WTC11 (cell line): Measurements from ENCODE around the gene ORM1. TPM values are rescaled to one million over a fixed set of nuclear protein-coding genes. Genes with fewer than 3 reads are reported as not detected.

Source experiments
- ATAC-seq: fragments of 200-7000 bp; cut with Tn5 transposase; 2 replicates; pipeline ENCODE4 v1.10.0; 2021; ENCODE audit warnings: mild to moderate bottlenecking, moderate library complexity
- CTCF ChIA-PET: fragments of 300-600 bp; sonication (Branson Sonifier 250); formaldehyde crosslinking; loops from one replicate; lab custom pipeline; 2021; ENCODE audit warnings: antibody characterized with exemption; lab: Charles Lee
- POLR2A ChIA-PET: fragments of 350-600 bp; sonication (Branson Sonifier 250); formaldehyde crosslinking; loops from one replicate; lab custom pipeline; 2021; ENCODE audit warnings: antibody characterized with exemption; lab: Charles Lee
- DNase-seq: peaks from one replicate; pipeline ENCODE4 v3.0.0; 2021; ENCODE audit warnings: low spot score
- H3K27ac Mint-ChIP-seq: 2 replicates; pipeline ENCODE4 v1.8.0; 2021; ENCODE audit warnings: mixed read lengths
- H3K27me3 Mint-ChIP-seq: 2 replicates; pipeline ENCODE4 v1.8.0; 2021; ENCODE audit warnings: low read depth, mild to moderate bottlenecking, moderate library complexity, mixed read lengths
- H3K36me3 Mint-ChIP-seq: 2 replicates; pipeline ENCODE4 v1.8.0; 2021; ENCODE audit warnings: mixed read lengths
- H3K4me1 Mint-ChIP-seq: 2 replicates; pipeline ENCODE4 v1.8.0; 2022; ENCODE audit warnings: mixed read lengths
- H3K4me3 Mint-ChIP-seq: 2 replicates; pipeline ENCODE4 v1.8.0; 2021; ENCODE audit warnings: mild to moderate bottlenecking, moderate library complexity, mixed read lengths
- H3K9me3 Mint-ChIP-seq: 2 replicates; pipeline ENCODE4 v1.8.0; 2021; ENCODE audit warnings: mixed read lengths
- IRF2 ChIP-seq: sonication (generic); formaldehyde crosslinking; IDR thresholded peaks from 2 replicates; pipeline ENCODE4 v1.8.0; 2022; ENCODE audit warnings: low read depth, missing genetic modification reagents, borderline replicate concordance
- NFATC4 ChIP-seq: fragments of 250-450 bp; sonication (Bioruptor Pico); IDR thresholded peaks from 2 replicates; pipeline ENCODE4 v1.9.0; 2021; ENCODE audit warnings: mild to moderate bottlenecking
- NFYB ChIP-seq: sonication (generic); formaldehyde crosslinking; conservative IDR thresholded peaks from 2 replicates; pipeline ENCODE4 v1.8.0; 2022; ENCODE audit warnings: low read depth, missing genetic modification reagents
- NR2C2 ChIP-seq: sonication (generic); formaldehyde crosslinking; IDR thresholded peaks from 2 replicates; pipeline ENCODE4 v1.8.0; 2022; ENCODE audit warnings: mild to moderate bottlenecking, missing genetic modification reagents
- NR3C1 ChIP-seq: sonication (generic); formaldehyde crosslinking; conservative IDR thresholded peaks from 2 replicates; pipeline ENCODE4 v1.8.1; 2023; ENCODE audit warnings: low read depth, mild to moderate bottlenecking, missing genetic modification reagents
- PRRX2 ChIP-seq: fragments of 250-450 bp; sonication (Bioruptor Pico); IDR thresholded peaks from 2 replicates; pipeline ENCODE4 v1.8.0; 2021; ENCODE audit warnings: mild to moderate bottlenecking
- SMAD3 ChIP-seq: sonication (generic); formaldehyde crosslinking; IDR thresholded peaks from 2 replicates; pipeline ENCODE4 v1.8.0; 2022; ENCODE audit warnings: missing genetic modification reagents, mild to moderate bottlenecking, borderline replicate concordance
- TCF7 ChIP-seq: sonication (generic); formaldehyde crosslinking; IDR thresholded peaks from 2 replicates; pipeline ENCODE4 v1.8.0; 2022; ENCODE audit warnings: mild to moderate bottlenecking, low read depth, missing genetic modification reagents, moderate library complexity
- TEAD4 ChIP-seq: sonication (generic); formaldehyde crosslinking; IDR thresholded peaks from 2 replicates; pipeline ENCODE4 v1.8.0; 2022; ENCODE audit warnings: mild to moderate bottlenecking, missing genetic modification reagents
- total RNA-seq: library from RNA; stranded (reverse); gene quantifications from 3 replicates; pipeline ENCODE4 v1.2.3, GENCODE V29; 2021
- TF ChIP-seq, protein P1 (sequence below): fragments of 250-450 bp; sonication (Bioruptor Pico); conservative IDR thresholded peaks from 2 replicates; pipeline ENCODE4 v1.9.0; 2021; ENCODE audit warnings: mild to moderate bottlenecking
- TF ChIP-seq, protein P2 (sequence below): sonication (generic); formaldehyde crosslinking; IDR thresholded peaks from 2 replicates; pipeline ENCODE4 v1.8.1; 2023; ENCODE audit warnings: mild to moderate bottlenecking, missing genetic modification reagents, borderline replicate concordance
- TF ChIP-seq, protein P3 (sequence below): sonication (generic); formaldehyde crosslinking; conservative IDR thresholded peaks from 2 replicates; pipeline ENCODE4 v1.8.1; 2022; ENCODE audit warnings: mild to moderate bottlenecking, missing genetic modification reagents
- TF ChIP-seq, protein P4 (sequence below): sonication (generic); formaldehyde crosslinking; IDR thresholded peaks from 2 replicates; pipeline ENCODE4 v1.8.1; 2022; ENCODE audit warnings: mild to moderate bottlenecking, moderate library complexity, missing genetic modification reagents
- TF ChIP-seq, protein P5 (sequence below): fragments of 250-450 bp; sonication (Bioruptor Pico); IDR thresholded peaks from 2 replicates; pipeline ENCODE4 v1.9.0; 2021; ENCODE audit warnings: mild to moderate bottlenecking, borderline replicate concordance
- TF ChIP-seq, protein P6 (sequence below): sonication (generic); formaldehyde crosslinking; IDR thresholded peaks from 2 replicates; pipeline ENCODE4 v1.8.0; 2022; ENCODE audit warnings: mild to moderate bottlenecking, missing genetic modification reagents

The ORM1 gene
- total RNA-seq, 1 experiment from 2014 or later, result 3.9 TPM

DNA sequence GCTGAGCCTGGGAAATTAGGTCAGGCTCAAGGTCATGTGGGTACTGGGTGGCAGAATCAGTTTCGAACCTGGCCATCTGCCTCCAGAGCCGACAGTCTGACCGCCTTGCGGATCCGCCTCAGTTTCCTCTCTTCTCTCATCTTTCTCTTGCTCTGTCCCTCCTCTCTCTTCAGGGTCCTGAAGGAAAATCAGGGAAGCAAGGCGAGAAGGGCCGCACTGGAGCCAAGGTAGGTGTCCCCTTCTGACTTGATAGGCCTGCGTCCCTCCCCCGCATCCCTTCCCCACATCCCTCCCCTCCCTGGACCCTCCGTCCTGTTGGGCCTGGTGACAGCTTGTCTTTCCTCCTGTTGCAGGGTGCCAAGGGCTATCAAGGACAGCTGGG lies 40.8 kb upstream of the ORM1 start (continued):
- no peak for TF ChIP-seq NFYB (CRISPR knock-in tag)
- no peak for TF ChIP-seq TEAD4 (CRISPR knock-in tag)

DNA sequence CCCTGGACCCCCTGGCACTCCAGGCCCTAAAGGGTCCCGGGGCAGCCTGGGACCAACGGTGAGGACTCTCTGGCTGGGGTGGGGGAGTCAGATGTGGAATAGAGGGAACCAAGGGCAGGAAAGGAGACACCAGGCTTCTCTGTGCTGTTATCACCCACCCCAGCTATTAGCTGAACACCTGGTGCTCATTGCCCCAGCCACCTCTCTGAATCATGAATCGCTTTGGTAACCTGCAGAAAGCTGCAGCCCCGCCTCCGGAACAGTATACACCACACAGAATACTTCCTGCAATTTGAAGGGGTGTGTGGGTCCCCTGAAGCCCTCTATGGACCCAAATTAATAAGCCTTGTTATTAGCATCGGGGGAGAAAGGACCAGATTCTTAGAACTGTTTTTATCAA lies 40.4 kb upstream of the ORM1 start:
- no peak for DNase-seq
- TF ChIP-seq PRRX2 (CRISPR knock-in tag), result no peak
- no peak for TF ChIP-seq SMAD3
- TF ChIP-seq, protein P1, sequence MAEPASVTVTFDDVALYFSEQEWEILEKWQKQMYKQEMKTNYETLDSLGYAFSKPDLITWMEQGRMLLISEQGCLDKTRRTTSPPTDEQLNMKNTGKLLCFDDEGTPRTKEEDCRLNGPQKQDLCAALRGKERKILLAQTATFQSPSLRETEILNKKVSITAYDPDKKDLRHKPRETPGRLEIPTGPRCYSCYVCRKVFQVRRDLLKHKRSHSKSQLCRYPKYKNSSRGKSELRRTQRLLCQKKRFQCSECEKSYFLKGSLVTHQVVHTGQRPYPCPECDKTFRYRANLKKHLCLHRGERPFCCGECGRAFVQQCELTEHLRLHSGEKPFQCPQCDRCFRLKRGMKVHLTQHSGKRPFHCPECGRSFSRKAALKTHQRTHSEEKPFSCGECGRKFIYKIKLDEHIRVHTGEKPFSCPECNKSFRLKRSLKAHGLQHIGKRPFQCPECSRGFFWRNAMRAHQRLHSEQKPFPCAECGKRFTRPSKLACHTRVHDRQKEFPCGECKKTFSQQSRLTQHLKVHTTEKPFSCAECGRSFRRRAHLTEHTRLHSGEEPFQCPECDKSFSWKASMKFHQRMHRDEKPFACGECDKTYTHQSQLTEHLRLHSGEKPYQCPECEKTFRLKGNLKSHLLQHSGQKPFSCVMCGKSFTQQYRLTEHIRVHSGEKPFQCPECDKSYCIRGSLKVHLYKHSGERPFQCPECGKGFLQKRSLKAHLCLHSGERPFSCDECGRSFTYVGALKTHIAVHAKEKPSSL (CRISPR knock-in tag), result no peak
- no peak for TF ChIP-seq NFATC4
- TF ChIP-seq, protein P2, sequence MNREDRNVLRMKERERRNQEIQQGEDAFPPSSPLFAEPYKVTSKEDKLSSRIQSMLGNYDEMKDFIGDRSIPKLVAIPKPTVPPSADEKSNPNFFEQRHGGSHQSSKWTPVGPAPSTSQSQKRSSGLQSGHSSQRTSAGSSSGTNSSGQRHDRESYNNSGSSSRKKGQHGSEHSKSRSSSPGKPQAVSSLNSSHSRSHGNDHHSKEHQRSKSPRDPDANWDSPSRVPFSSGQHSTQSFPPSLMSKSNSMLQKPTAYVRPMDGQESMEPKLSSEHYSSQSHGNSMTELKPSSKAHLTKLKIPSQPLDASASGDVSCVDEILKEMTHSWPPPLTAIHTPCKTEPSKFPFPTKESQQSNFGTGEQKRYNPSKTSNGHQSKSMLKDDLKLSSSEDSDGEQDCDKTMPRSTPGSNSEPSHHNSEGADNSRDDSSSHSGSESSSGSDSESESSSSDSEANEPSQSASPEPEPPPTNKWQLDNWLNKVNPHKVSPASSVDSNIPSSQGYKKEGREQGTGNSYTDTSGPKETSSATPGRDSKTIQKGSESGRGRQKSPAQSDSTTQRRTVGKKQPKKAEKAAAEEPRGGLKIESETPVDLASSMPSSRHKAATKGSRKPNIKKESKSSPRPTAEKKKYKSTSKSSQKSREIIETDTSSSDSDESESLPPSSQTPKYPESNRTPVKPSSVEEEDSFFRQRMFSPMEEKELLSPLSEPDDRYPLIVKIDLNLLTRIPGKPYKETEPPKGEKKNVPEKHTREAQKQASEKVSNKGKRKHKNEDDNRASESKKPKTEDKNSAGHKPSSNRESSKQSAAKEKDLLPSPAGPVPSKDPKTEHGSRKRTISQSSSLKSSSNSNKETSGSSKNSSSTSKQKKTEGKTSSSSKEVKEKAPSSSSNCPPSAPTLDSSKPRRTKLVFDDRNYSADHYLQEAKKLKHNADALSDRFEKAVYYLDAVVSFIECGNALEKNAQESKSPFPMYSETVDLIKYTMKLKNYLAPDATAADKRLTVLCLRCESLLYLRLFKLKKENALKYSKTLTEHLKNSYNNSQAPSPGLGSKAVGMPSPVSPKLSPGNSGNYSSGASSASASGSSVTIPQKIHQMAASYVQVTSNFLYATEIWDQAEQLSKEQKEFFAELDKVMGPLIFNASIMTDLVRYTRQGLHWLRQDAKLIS (CRISPR knock-in tag), result no peak
- no peak for TF ChIP-seq NR3C1
- TF ChIP-seq, all 79 proteins: peak for 0
- Mint-ChIP-seq H3K36me3 (peaks cover 9% of the 10 kb centered on the region), H3K27ac (no peak overlapping the region), H3K27me3 (no peaks in the 10 kb centered on the region), H3K9me3 (peaks cover 7% of the 10 kb centered on the region; the same call in 1 of the 2 replicates), H3K4me1 (no peaks in the 10 kb centered on the region), H3K4me3 (no peak overlapping the region)
- no peak for ATAC-seq
- POLR2A ChIA-PET, result no interaction called here
- CTCF ChIA-PET, result interaction anchor here (1.3 to 2.1 kb wide), 3 partner anchors 8 to 200 kb away, joined by 3 to 13 read pairs (median 4); no protein-coding TSS in a partner anchor

DNA sequence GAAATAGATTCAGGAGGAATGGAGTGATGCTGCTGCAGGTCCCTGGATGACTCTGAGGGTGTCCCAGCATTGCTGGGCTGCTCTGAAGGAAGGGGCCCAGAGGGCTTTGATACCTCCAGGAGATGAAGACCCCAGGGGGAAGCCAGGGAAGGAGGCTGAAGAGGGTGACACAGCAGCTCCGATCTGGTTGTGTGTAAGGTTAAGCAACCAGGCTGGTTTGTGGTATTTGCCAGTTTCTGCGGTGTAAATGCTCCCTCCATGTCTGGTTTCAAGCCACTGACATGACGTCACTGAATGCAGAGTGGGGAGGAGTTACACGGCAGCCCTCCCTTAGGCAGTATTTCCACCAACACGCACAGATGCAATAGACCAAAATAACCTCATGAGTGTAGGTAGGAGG lies 40.0 kb upstream of the ORM1 start:
- DNase-seq (no peak), ATAC-seq (no peak)
- POLR2A ChIA-PET, result no interaction called here
- peaks cover 6% of the 10 kb centered on the region; the same call in 1 of the 2 replicates for H3K9me3 Mint-ChIP-seq
- no peak overlapping the region for H3K4me3 Mint-ChIP-seq
- no peaks in the 10 kb centered on the region for H3K27me3 Mint-ChIP-seq
- TF ChIP-seq, protein P3, sequence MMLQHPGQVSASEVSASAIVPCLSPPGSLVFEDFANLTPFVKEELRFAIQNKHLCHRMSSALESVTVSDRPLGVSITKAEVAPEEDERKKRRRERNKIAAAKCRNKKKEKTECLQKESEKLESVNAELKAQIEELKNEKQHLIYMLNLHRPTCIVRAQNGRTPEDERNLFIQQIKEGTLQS (CRISPR knock-in tag), result no peak
- no peak for TF ChIP-seq TCF7 (CRISPR knock-in tag)
- no peak for TF ChIP-seq IRF2 (CRISPR knock-in tag)
- TF ChIP-seq, protein P4, sequence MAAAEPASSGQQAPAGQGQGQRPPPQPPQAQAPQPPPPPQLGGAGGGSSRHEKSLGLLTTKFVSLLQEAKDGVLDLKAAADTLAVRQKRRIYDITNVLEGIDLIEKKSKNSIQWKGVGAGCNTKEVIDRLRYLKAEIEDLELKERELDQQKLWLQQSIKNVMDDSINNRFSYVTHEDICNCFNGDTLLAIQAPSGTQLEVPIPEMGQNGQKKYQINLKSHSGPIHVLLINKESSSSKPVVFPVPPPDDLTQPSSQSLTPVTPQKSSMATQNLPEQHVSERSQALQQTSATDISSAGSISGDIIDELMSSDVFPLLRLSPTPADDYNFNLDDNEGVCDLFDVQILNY, result no peak
- TF ChIP-seq, protein P5, sequence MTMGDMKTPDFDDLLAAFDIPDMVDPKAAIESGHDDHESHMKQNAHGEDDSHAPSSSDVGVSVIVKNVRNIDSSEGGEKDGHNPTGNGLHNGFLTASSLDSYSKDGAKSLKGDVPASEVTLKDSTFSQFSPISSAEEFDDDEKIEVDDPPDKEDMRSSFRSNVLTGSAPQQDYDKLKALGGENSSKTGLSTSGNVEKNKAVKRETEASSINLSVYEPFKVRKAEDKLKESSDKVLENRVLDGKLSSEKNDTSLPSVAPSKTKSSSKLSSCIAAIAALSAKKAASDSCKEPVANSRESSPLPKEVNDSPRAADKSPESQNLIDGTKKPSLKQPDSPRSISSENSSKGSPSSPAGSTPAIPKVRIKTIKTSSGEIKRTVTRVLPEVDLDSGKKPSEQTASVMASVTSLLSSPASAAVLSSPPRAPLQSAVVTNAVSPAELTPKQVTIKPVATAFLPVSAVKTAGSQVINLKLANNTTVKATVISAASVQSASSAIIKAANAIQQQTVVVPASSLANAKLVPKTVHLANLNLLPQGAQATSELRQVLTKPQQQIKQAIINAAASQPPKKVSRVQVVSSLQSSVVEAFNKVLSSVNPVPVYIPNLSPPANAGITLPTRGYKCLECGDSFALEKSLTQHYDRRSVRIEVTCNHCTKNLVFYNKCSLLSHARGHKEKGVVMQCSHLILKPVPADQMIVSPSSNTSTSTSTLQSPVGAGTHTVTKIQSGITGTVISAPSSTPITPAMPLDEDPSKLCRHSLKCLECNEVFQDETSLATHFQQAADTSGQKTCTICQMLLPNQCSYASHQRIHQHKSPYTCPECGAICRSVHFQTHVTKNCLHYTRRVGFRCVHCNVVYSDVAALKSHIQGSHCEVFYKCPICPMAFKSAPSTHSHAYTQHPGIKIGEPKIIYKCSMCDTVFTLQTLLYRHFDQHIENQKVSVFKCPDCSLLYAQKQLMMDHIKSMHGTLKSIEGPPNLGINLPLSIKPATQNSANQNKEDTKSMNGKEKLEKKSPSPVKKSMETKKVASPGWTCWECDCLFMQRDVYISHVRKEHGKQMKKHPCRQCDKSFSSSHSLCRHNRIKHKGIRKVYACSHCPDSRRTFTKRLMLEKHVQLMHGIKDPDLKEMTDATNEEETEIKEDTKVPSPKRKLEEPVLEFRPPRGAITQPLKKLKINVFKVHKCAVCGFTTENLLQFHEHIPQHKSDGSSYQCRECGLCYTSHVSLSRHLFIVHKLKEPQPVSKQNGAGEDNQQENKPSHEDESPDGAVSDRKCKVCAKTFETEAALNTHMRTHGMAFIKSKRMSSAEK, result no peak
- TF ChIP-seq, protein P6, sequence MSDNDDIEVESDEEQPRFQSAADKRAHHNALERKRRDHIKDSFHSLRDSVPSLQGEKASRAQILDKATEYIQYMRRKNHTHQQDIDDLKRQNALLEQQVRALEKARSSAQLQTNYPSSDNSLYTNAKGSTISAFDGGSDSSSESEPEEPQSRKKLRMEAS (CRISPR knock-in tag), result no peak
- no peak for TF ChIP-seq NR2C2 (CRISPR knock-in tag)
- TF ChIP-seq, all 79 proteins: peak for 0
- H3K27ac Mint-ChIP-seq, result no peak overlapping the region
- peaks cover 3% of the 10 kb centered on the region for H3K4me1 Mint-ChIP-seq
- peaks cover 9% of the 10 kb centered on the region for H3K36me3 Mint-ChIP-seq
- CTCF ChIA-PET, result interaction anchor here (1.3 to 2.1 kb wide), 3 partner anchors 8 to 200 kb away, joined by 3 to 13 read pairs (median 4); no protein-coding TSS in a partner anchor
